Thyroid gland (tissue), 4 donors: ENCODE measurements around the gene ASB9.

Experiments used
- CTCF ChIP-seq, 6 experiments: fragments of 200-600 bp in 3 of 6; fragments of 450-650 bp in 3 of 6; sonication (generic) in 3 of 6; IDR thresholded peaks; one replicate each; pipeline ENCODE4 v1.5.1; 2016 to 2019; ENCODE audit warnings: antibody characterized with exemption in 6 of 6, mild to moderate bottlenecking in 2 of 6, inconsistent platforms in 1 of 6, moderate library complexity in 1 of 6
- POLR2A ChIP-seq, 2 donors: fragments of 450-650 bp; IDR thresholded peaks; one replicate each; pipeline ENCODE4 v1.6.1; 2017; ENCODE audit warnings: antibody characterized with exemption in 2 of 2, mild to moderate bottlenecking in 2 of 2, moderate library complexity in 1 of 2

- TF ChIP-seq CTCF (IDR thresholded peaks at IDR 0.05) (no peak), POLR2A (IDR thresholded peaks at IDR 0.05) (no peak)
Observed at GRCh38 chrX:15254852-15255251, 15.0 kb downstream of the ASB9 start.
